Measurements from ENCODE around the gene CRK. TPM values are rescaled to one million over a fixed set of nuclear protein-coding genes. Genes with fewer than 3 reads are reported as not detected.

CRK gene
- total RNA-seq, 1 donor from 2014 or later = 57.5 TPM

- intact Hi-C loops (cut with DNase I) = no loop called here
Observed at GRCh38 chr17:1490643-1491442, 34.8 kb upstream of the CRK start.

DNA sequence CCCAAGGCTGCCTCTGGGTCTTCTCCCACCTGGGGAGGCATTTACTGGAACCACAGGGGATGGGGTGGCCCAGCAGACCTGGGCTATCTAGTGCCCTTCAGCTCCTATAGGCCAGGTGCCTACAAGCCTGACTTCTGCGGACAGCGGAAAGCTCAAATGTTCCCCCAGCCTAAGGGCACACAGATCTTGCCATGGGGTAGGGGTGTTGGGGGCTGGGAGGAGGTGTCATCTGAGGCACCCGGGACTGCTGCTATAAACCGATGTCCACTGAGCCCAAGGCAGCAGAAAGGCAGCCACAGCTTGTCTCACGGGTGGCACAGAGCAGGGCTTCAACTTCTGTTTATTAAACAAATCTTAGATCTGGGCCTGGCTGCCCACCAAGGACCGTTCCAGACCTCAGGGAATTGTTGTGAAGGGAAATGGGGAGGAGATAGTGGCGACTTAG is 32.8 kb upstream of the CRK start:
- Histone ChIP-seq H3K9me3 (no peaks in the 10 kb centered on the region), H3K27ac (peak overlapping the region; percentile 98), H3K36me3 (peaks cover 0 to 4% of the 10 kb centered on the region in 2 donors), H3K4me1 (peaks cover 78% of the 10 kb centered on the region), H3K4me3 (peak overlapping the region in 1 of 2 donors; percentile 70), H3K27me3 (no peaks in the 10 kb centered on the region)
- intact Hi-C loops (cut with DNase I) = no loop called here
- no peak for DNase-seq (ENCODE audit: extremely low spot score in 2 of 2)
- TF ChIP-seq POLR2A (IDR thresholded peaks at IDR 0.05) = no peak
- TF ChIP-seq, protein P1, sequence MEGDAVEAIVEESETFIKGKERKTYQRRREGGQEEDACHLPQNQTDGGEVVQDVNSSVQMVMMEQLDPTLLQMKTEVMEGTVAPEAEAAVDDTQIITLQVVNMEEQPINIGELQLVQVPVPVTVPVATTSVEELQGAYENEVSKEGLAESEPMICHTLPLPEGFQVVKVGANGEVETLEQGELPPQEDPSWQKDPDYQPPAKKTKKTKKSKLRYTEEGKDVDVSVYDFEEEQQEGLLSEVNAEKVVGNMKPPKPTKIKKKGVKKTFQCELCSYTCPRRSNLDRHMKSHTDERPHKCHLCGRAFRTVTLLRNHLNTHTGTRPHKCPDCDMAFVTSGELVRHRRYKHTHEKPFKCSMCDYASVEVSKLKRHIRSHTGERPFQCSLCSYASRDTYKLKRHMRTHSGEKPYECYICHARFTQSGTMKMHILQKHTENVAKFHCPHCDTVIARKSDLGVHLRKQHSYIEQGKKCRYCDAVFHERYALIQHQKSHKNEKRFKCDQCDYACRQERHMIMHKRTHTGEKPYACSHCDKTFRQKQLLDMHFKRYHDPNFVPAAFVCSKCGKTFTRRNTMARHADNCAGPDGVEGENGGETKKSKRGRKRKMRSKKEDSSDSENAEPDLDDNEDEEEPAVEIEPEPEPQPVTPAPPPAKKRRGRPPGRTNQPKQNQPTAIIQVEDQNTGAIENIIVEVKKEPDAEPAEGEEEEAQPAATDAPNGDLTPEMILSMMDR (IDR thresholded peaks at IDR 0.05) = no peak
- no peak for TF ChIP-seq POLR2AphosphoS5 (IDR thresholded peaks at IDR 0.05; ENCODE audit: insufficient read depth in 1 of 2, low read depth in 1 of 2)

More at GRCh38 chr17:1490643-1491442, 34.8 kb upstream of the CRK start:
- no peaks in the 10 kb centered on the region for H3K36me3 ChIP-seq
- no peaks in the 10 kb centered on the region for H3K9me3 ChIP-seq
- peak overlapping the region; percentile 74 to 88 for H3K4me3 ChIP-seq
- peak overlapping the region; percentile 98 for H3K27ac ChIP-seq
- peaks cover 85% of the 10 kb centered on the region for H3K4me1 ChIP-seq
- H3K27me3 ChIP-seq = no peaks in the 10 kb centered on the region
- no peak for DNase-seq (ENCODE audit: extremely low spot score in 2 of 2)
- TF ChIP-seq, protein P1 (IDR thresholded peaks at IDR 0.05) = no peak
- TF ChIP-seq POLR2AphosphoS5 (IDR thresholded peaks at IDR 0.05; ENCODE audit: insufficient read depth in 1 of 2, low read depth in 1 of 2) = peak in 1 of 2 donors; percentile 89
- TF ChIP-seq POLR2A (IDR thresholded peaks at IDR 0.05) = peak in 1 of 2 donors; percentile 65

GRCh38 chr17:1487939-1488825 is 32.1 kb upstream of the CRK start:
- no peak for DNase-seq (ENCODE audit: extremely low spot score in 2 of 2)
- intact Hi-C loops (cut with DNase I) = loop anchor here (1.0 kb wide), 1 partner anchor 32 kb away; the partner anchor contains the start of gene CRK
- H3K36me3 ChIP-seq = peaks cover 0 to 10% of the 10 kb centered on the region in 2 donors
- TF ChIP-seq, protein P1 (IDR thresholded peaks at IDR 0.05) = no peak
- TF ChIP-seq POLR2AphosphoS5 (IDR thresholded peaks at IDR 0.05; ENCODE audit: insufficient read depth in 1 of 2, low read depth in 1 of 2) (peak in 1 of 2 donors; percentile 84), POLR2A (IDR thresholded peaks at IDR 0.05) (peak in 1 of 2 donors; percentile 53)
- no peaks in the 10 kb centered on the region for H3K9me3 ChIP-seq
- H3K27me3 ChIP-seq = no peaks in the 10 kb centered on the region
- peak overlapping the region; percentile 70 to 96 for H3K4me3 ChIP-seq
- H3K4me1 ChIP-seq = peaks cover 78% of the 10 kb centered on the region
- H3K27ac ChIP-seq = peak overlapping the region; percentile 98

DNA sequence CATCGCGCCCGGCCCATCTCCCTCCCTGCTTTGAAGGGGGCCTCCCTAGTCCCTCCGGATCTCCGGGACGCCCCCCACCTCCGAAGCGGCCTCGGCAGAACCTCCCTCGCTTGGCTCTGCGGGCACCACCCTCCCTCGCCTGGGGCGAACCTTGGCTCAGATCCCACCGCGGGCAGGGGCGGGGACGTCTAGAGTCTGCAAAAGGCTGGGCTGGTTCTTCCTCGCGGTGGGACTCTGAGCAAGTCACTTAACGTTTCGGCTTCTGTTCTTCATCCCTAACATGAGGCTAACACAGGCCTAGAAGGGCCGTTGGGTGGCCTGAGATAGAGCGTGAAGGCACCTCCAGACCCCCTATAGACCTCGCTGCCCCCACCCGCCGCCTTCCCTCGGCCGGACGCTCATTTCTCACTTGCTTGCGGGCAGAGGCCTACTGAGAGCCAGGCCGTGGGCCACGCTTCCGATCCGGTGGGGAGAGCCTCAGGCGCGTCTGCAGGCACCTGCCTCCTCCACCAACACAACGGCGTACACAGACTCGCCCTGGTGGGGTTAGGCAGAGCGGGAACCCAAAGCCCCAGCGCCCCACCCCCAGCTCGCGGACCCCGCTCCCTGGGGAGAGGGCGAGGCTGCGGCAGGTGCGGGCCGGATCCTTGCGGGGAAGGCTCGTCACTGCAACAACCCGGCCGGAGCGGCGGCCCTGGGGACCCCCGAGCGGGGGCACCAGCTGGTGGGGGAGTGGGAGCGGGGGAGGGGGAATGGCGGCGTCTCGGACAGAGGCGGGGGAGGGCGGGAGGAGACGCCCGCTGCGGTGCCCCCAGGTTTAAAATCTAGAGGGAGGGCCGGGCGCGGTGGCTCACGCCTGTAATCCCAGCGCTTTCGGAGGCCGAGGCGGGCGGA is 31.0 kb upstream of the CRK start:
- Histone ChIP-seq H3K9me3 (no peaks in the 10 kb centered on the region), H3K36me3 (peaks cover 0 to 16% of the 10 kb centered on the region in 2 donors), H3K27me3 (no peaks in the 10 kb centered on the region), H3K27ac (peak overlapping the region; percentile 98), H3K4me3 (peak overlapping the region; percentile 70 to 96), H3K4me1 (peaks cover 73% of the 10 kb centered on the region)
- no peak for DNase-seq (ENCODE audit: extremely low spot score in 2 of 2)
- TF ChIP-seq POLR2A (IDR thresholded peaks at IDR 0.05) (peak in 1 of 2 donors; percentile 5), POLR2AphosphoS5 (IDR thresholded peaks at IDR 0.05; ENCODE audit: insufficient read depth in 1 of 2, low read depth in 1 of 2) (peak in 1 of 2 donors; percentile 79)
- TF ChIP-seq, protein P1 (IDR thresholded peaks at IDR 0.05) = no peak
- intact Hi-C loops (cut with DNase I) = loop anchor here (1.0 kb wide), 1 partner anchor 31 kb away; the partner anchor contains the start of gene CRK
